Liver (tissue), 9 donors: ENCODE results near the gene SH3RF3. TPM values are rescaled to one million over a fixed set of nuclear protein-coding genes. Genes with fewer than 3 reads are reported as not detected.

Source experiments
- DNase-seq: peaks from one replicate; pipeline ENCODE4 v3.0.0-alpha.2; 2017; ENCODE audit warnings: low spot score
- H3K27ac ChIP-seq, 2 donors: one replicate each; pipeline ENCODE4 v1.7.0; 2013; ENCODE audit warnings: inconsistent platforms in 2 of 2, low read length in 2 of 2, control low read depth in 1 of 2, low read depth in 1 of 2, mild to moderate bottlenecking in 1 of 2
- H3K27me3 ChIP-seq, 4 donors: one replicate each; pipeline versions ENCODE4 v1.6.1 to v1.7.0; 2013; ENCODE audit warnings: low read length in 3 of 4, inconsistent platforms in 1 of 4, mild to moderate bottlenecking in 1 of 4, moderate library complexity in 1 of 4; ENCODE audit not compliant: control insufficient read depth in 4 of 4, insufficient read depth in 4 of 4
- H3K36me3 ChIP-seq, 4 donors: one replicate each; pipeline versions ENCODE4 v1.6.1 to v1.7.0; 2013; ENCODE audit warnings: low read length in 3 of 4, mild to moderate bottlenecking in 3 of 4, low read depth in 1 of 4, moderate library complexity in 1 of 4; ENCODE audit not compliant: control insufficient read depth in 4 of 4, insufficient read depth in 3 of 4
- H3K4me1 ChIP-seq, 4 donors: one replicate each; pipeline versions ENCODE4 v1.6.1 to v1.7.0; 2013; ENCODE audit warnings: low read length in 3 of 4, mild to moderate bottlenecking in 3 of 4, moderate library complexity in 1 of 4; ENCODE audit not compliant: control insufficient read depth in 4 of 4, insufficient read depth in 4 of 4
- H3K4me3 ChIP-seq, 3 donors: one replicate each; pipeline versions ENCODE4 v1.6.1 to v1.7.0; 2013; ENCODE audit warnings: low read length in 3 of 3, control low read depth in 1 of 3, low read depth in 1 of 3, mild to moderate bottlenecking in 1 of 3
- H3K9ac ChIP-seq, 2 donors: one replicate each; pipeline ENCODE4 v1.7.0; 2013; ENCODE audit warnings: low read length in 2 of 2, mild to moderate bottlenecking in 2 of 2, moderate library complexity in 2 of 2, control low read depth in 1 of 2, low read depth in 1 of 2
- H3K9me3 ChIP-seq, 4 donors: one replicate each; pipeline versions ENCODE4 v1.6.1 to v1.7.0; 2013; ENCODE audit warnings: low read length in 3 of 4; ENCODE audit not compliant: control insufficient read depth in 4 of 4
- EGR1 ChIP-seq, 2 donors: IDR thresholded peaks; 2 replicates each; pipeline ENCODE4 v1.6.1; 2016 to 2018; ENCODE audit warnings: antibody characterized with exemption in 2 of 2, low read depth in 2 of 2
- FOXA1 ChIP-seq: IDR thresholded peaks from 2 replicates; pipeline ENCODE4 v1.6.1; 2016; ENCODE audit warnings: antibody characterized with exemption
- FOXA2 ChIP-seq: IDR thresholded peaks from 2 replicates; pipeline ENCODE4 v1.6.1; 2016; ENCODE audit warnings: antibody characterized with exemption
- GABPA ChIP-seq, 2 donors: IDR thresholded peaks in 1 of 2; conservative IDR thresholded peaks in 1 of 2; 2 replicates each; pipeline ENCODE4 v1.6.1; 2016; ENCODE audit warnings: antibody characterized with exemption in 2 of 2, mild to moderate bottlenecking in 1 of 2, moderate library complexity in 1 of 2
- HNF4A ChIP-seq, 2 donors: conservative IDR thresholded peaks; 2 replicates each; pipeline ENCODE4 v1.6.1; 2016; ENCODE audit warnings: antibody characterized with exemption in 2 of 2, mild to moderate bottlenecking in 2 of 2
- HNF4G ChIP-seq: IDR thresholded peaks from 2 replicates; pipeline ENCODE4 v1.6.1; 2016; ENCODE audit warnings: antibody characterized with exemption
- JUND ChIP-seq, 2 donors: IDR thresholded peaks; 2 replicates each; pipeline ENCODE4 v1.6.1; 2016; ENCODE audit warnings: antibody characterized with exemption in 2 of 2
- NR2F2 ChIP-seq: IDR thresholded peaks from 2 replicates; pipeline ENCODE4 v1.6.1; 2016; ENCODE audit warnings: antibody characterized with exemption
- RAD21 ChIP-seq, 2 donors: IDR thresholded peaks; 2 replicates each; pipeline ENCODE4 v1.6.1; 2016; ENCODE audit warnings: antibody characterized with exemption in 2 of 2, mild to moderate bottlenecking in 2 of 2
- RXRA ChIP-seq, 2 donors: IDR thresholded peaks; 2 replicates each; pipeline ENCODE4 v1.6.1; 2017 to 2018; ENCODE audit warnings: antibody characterized with exemption in 2 of 2, mild to moderate bottlenecking in 1 of 2
- SP1 ChIP-seq: IDR thresholded peaks from 2 replicates; pipeline ENCODE4 v1.6.1; 2018; ENCODE audit warnings: antibody characterized with exemption, mild to moderate bottlenecking
- TAF1 ChIP-seq: conservative IDR thresholded peaks from 2 replicates; pipeline ENCODE4 v1.6.1; 2016; ENCODE audit warnings: antibody characterized with exemption, mild to moderate bottlenecking
- YY1 ChIP-seq: IDR thresholded peaks from 2 replicates; pipeline ENCODE4 v1.6.1; 2016; ENCODE audit warnings: antibody characterized with exemption, mild to moderate bottlenecking
- WGBS: extraction: QIAGEN DNeasy Blood & Tissue Kit; methylation state at CpG from one replicate; pipeline ENCODE4 v1.1.7; 2013; 5-methylcytosine and 5-hydroxymethylcytosine counted together
- polyA plus RNA-seq, 2 donors: library from polyadenylated mRNA; stranded (reverse) in 1 of 2; unstranded in 1 of 2; fragments of 200-250 nt in 1 of 2; fragments of >200 nt in 1 of 2; fragmentation: Nextera tagmentation in 1 of 2; extraction: Ambion mirVana in 1 of 2; gene quantifications; one replicate each; pipeline versions ENCODE4 v1.2.1 to v1.2.3, GENCODE V29; 2013 to 2015
- total RNA-seq, 2 donors: library from RNA; depleted of rRNA; stranded (reverse); fragments of >200 nt; gene quantifications; one replicate each; pipeline ENCODE4 v1.2.3, GENCODE V29; 2014
- TF ChIP-seq, protein P1 (sequence below): fragments of 150-350 bp; IDR thresholded peaks from 2 replicates; pipeline ENCODE4 v1.5.1; 2017; ENCODE audit warnings: improper control_type of control experiment, low read depth, low read length; ENCODE audit not compliant: missing input control
- TF ChIP-seq, protein P2 (sequence below): IDR thresholded peaks from 2 replicates; pipeline ENCODE4 v1.6.1; 2016; ENCODE audit warnings: antibody characterized with exemption
- TF ChIP-seq, protein P3 (sequence below): IDR thresholded peaks from 2 replicates; pipeline ENCODE4 v1.6.1; 2016; ENCODE audit warnings: antibody characterized with exemption
- TF ChIP-seq, protein P4 (sequence below): IDR thresholded peaks from 2 replicates; pipeline ENCODE4 v1.6.1; 2016; ENCODE audit warnings: antibody characterized with exemption
- TF ChIP-seq, protein P5 (sequence below): IDR thresholded peaks from 2 replicates; pipeline ENCODE4 v1.6.1; 2016; ENCODE audit warnings: antibody characterized with exemption, mild to moderate bottlenecking
- donor health status: healthy.
- donor health status: healthy.
- donor health status: healthy.
- donor health status: healthy.
- donor health status: healthy.

Gene SH3RF3
- total and polyA plus RNA-seq, 4 donors = 0.11 to 1.0 (median 0.54) TPM

DNA sequence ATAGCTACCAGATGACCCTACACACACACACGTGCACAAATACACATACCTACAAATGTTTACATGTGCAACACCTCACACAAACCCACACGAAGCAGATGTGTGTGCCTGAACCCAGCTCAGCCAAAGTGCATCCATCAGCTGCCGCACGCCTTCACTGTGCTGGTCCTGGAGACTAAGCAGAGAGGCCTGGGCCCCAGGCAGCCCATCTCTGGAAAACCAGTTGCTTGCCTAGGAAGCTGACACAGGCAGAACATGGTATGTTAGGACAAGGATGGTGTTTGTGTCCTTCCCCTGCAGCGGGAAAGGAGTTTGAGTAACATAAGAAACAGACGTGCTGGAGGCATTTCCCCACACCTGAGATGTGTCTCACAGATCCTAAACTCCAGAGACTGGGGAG is 398.1 kb downstream of the SH3RF3 start:
- Histone ChIP-seq H3K9ac (no peak overlapping the region), H3K9me3 (no peaks in the 10 kb centered on the region), H3K4me1 (no peaks in the 10 kb centered on the region), H3K27me3 (no peaks in the 10 kb centered on the region), H3K27ac (no peak overlapping the region), H3K4me3 (no peak overlapping the region), H3K36me3 (no peaks in the 10 kb centered on the region)
- DNase-seq = no peak
- 92% methylated on average over 6 of the region's 6 CpGs for WGBS
- TF ChIP-seq GABPA (IDR thresholded peaks at IDR 0.05 in 1 of 2, conservative IDR thresholded peaks at IDR 0.05 in 1 of 2) (no peak), JUND (IDR thresholded peaks at IDR 0.05) (no peak), HNF4G (no peak), TAF1 (no peak), FOXA2 (no peak), NR2F2 (no peak), RXRA (IDR thresholded peaks at IDR 0.05) (no peak), FOXA1 (no peak), HNF4A (conservative IDR thresholded peaks at IDR 0.05) (no peak), RAD21 (IDR thresholded peaks at IDR 0.05) (no peak), SP1 (no peak), YY1 (no peak), EGR1 (IDR thresholded peaks at IDR 0.05; ENCODE audit: low read depth in 2 of 2) (no peak)
- TF ChIP-seq, protein P1, sequence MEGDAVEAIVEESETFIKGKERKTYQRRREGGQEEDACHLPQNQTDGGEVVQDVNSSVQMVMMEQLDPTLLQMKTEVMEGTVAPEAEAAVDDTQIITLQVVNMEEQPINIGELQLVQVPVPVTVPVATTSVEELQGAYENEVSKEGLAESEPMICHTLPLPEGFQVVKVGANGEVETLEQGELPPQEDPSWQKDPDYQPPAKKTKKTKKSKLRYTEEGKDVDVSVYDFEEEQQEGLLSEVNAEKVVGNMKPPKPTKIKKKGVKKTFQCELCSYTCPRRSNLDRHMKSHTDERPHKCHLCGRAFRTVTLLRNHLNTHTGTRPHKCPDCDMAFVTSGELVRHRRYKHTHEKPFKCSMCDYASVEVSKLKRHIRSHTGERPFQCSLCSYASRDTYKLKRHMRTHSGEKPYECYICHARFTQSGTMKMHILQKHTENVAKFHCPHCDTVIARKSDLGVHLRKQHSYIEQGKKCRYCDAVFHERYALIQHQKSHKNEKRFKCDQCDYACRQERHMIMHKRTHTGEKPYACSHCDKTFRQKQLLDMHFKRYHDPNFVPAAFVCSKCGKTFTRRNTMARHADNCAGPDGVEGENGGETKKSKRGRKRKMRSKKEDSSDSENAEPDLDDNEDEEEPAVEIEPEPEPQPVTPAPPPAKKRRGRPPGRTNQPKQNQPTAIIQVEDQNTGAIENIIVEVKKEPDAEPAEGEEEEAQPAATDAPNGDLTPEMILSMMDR = no peak
- TF ChIP-seq, protein P2, sequence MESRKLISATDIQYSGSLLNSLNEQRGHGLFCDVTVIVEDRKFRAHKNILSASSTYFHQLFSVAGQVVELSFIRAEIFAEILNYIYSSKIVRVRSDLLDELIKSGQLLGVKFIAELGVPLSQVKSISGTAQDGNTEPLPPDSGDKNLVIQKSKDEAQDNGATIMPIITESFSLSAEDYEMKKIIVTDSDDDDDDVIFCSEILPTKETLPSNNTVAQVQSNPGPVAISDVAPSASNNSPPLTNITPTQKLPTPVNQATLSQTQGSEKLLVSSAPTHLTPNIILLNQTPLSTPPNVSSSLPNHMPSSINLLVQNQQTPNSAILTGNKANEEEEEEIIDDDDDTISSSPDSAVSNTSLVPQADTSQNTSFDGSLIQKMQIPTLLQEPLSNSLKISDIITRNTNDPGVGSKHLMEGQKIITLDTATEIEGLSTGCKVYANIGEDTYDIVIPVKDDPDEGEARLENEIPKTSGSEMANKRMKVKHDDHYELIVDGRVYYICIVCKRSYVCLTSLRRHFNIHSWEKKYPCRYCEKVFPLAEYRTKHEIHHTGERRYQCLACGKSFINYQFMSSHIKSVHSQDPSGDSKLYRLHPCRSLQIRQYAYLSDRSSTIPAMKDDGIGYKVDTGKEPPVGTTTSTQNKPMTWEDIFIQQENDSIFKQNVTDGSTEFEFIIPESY = no peak
- TF ChIP-seq, protein P3, sequence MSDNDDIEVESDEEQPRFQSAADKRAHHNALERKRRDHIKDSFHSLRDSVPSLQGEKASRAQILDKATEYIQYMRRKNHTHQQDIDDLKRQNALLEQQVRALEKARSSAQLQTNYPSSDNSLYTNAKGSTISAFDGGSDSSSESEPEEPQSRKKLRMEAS = no peak
- TF ChIP-seq, protein P4, sequence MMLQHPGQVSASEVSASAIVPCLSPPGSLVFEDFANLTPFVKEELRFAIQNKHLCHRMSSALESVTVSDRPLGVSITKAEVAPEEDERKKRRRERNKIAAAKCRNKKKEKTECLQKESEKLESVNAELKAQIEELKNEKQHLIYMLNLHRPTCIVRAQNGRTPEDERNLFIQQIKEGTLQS = no peak
- TF ChIP-seq, protein P5, sequence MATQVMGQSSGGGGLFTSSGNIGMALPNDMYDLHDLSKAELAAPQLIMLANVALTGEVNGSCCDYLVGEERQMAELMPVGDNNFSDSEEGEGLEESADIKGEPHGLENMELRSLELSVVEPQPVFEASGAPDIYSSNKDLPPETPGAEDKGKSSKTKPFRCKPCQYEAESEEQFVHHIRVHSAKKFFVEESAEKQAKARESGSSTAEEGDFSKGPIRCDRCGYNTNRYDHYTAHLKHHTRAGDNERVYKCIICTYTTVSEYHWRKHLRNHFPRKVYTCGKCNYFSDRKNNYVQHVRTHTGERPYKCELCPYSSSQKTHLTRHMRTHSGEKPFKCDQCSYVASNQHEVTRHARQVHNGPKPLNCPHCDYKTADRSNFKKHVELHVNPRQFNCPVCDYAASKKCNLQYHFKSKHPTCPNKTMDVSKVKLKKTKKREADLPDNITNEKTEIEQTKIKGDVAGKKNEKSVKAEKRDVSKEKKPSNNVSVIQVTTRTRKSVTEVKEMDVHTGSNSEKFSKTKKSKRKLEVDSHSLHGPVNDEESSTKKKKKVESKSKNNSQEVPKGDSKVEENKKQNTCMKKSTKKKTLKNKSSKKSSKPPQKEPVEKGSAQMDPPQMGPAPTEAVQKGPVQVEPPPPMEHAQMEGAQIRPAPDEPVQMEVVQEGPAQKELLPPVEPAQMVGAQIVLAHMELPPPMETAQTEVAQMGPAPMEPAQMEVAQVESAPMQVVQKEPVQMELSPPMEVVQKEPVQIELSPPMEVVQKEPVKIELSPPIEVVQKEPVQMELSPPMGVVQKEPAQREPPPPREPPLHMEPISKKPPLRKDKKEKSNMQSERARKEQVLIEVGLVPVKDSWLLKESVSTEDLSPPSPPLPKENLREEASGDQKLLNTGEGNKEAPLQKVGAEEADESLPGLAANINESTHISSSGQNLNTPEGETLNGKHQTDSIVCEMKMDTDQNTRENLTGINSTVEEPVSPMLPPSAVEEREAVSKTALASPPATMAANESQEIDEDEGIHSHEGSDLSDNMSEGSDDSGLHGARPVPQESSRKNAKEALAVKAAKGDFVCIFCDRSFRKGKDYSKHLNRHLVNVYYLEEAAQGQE = no peak
